ENCODE results near the gene DDX51.

DNA sequence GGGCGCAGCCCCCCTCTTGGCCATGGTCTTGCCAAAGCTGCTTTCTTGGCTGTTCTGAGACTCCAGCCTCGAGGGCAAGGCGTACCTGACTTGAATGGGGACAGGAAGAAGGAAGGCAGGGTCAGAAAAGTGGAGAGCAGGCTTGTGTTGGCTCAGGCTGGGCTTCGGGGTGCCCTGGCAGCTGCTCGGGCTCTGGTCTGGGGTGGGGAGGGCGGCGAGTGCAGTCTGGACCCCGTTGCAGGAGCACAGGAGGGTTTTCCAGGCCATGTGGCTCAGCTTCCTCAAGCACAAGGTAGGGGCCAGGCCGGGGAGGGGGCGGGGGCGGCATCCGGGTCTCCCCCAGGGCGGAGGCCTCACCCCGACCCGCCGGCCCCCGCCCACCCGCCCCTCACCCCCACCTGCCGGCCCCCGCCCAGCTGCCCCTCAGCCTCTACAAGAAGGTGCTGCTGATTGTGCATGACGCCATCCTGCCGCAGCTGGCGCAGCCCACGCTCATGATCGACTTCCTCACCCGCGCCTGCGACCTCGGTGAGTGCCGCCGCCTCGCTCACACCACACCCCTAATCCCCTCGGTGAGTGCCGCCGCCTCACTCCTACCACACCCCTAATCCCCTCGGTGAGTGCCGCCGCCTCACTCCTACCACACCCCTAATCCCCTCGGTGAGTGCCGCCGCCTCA is 4.4 kb upstream of the DDX51 start:
- TF ChIP-seq, protein P1, sequence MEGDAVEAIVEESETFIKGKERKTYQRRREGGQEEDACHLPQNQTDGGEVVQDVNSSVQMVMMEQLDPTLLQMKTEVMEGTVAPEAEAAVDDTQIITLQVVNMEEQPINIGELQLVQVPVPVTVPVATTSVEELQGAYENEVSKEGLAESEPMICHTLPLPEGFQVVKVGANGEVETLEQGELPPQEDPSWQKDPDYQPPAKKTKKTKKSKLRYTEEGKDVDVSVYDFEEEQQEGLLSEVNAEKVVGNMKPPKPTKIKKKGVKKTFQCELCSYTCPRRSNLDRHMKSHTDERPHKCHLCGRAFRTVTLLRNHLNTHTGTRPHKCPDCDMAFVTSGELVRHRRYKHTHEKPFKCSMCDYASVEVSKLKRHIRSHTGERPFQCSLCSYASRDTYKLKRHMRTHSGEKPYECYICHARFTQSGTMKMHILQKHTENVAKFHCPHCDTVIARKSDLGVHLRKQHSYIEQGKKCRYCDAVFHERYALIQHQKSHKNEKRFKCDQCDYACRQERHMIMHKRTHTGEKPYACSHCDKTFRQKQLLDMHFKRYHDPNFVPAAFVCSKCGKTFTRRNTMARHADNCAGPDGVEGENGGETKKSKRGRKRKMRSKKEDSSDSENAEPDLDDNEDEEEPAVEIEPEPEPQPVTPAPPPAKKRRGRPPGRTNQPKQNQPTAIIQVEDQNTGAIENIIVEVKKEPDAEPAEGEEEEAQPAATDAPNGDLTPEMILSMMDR (IDR thresholded peaks at IDR 0.05): no peak
- no peak for TF ChIP-seq POLR2A (IDR thresholded peaks at IDR 0.05)

Measured in Peyer's patch (tissue), 4 donors.